Smooth muscle cell of trachea (primary cell): Measurements from ENCODE around the gene TANK. TPM values are rescaled to one million over a fixed set of nuclear protein-coding genes. Genes with fewer than 3 reads are reported as not detected.

Experiments used
- total RNA-seq: library from RNA; depleted of rRNA; stranded (reverse); fragments of >200 nt; gene quantifications from 2 replicates; pipeline ENCODE4 v1.2.1, GENCODE V29; 2014

TANK gene, protein sequence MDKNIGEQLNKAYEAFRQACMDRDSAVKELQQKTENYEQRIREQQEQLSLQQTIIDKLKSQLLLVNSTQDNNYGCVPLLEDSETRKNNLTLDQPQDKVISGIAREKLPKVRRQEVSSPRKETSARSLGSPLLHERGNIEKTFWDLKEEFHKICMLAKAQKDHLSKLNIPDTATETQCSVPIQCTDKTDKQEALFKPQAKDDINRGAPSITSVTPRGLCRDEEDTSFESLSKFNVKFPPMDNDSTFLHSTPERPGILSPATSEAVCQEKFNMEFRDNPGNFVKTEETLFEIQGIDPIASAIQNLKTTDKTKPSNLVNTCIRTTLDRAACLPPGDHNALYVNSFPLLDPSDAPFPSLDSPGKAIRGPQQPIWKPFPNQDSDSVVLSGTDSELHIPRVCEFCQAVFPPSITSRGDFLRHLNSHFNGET
- total RNA-seq = 73.2 and 75.6 TPM in 2 replicates

DNA sequence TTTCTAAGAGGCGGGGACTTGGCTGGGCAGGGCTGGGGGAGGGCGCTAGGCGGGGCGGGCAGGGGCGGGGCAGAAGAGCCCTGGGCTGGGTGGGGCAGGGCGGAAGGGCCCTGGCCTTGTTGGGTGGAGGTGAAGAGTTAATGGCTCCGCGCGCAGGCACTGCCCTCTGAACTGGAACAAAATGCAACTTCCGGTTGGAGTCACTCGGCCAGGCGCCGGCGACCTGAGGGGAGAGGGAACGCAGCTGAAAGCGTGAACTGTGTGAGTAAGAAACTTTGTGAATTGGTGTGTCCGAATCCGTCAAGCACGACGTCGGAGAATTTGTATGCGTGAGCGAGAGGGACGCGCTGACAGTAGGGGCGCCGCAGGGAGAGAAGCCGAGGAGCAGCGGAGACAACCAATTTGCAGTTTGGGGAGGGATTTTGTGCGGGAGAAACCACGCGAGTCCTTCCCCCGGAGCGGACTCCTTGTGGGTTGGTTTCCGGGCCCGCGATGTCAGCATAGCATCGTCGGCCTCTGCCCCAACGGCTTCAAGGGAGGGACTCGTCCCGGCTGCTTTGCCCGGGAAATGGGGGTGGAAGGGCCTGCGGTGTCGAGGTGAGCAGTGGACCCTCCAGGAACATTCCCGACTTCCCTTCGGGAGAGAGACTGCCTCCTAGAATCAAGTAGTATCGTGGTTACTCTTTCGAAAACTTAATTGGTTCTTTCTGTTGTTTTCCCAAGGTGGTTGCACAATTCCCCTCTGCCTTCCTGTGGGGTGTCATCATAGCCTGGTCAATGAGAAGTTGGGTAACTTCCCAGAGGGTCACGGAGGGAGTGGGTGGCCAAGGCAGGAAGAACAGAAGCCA lies at the start of gene TANK:
Gene TANK, plus strand, starts transcription at position 203 of the 848 bp plus-strand sequence. CDS start 19,235 bp downstream, outside the sequence.

Other genes starting within 250 kb of the TANK start
- 50.3 and 119 TPM in 2 replicates for gene PSMD14, start 148.0 kb downstream of the TANK start, total RNA-seq